ENCODE measurements around the gene CFAP100. TPM values are rescaled to one million over a fixed set of nuclear protein-coding genes. Genes with fewer than 3 reads are reported as not detected.

Gene CFAP100
- total RNA-seq, 1 experiment from 2014 or later: not detected

DNA sequence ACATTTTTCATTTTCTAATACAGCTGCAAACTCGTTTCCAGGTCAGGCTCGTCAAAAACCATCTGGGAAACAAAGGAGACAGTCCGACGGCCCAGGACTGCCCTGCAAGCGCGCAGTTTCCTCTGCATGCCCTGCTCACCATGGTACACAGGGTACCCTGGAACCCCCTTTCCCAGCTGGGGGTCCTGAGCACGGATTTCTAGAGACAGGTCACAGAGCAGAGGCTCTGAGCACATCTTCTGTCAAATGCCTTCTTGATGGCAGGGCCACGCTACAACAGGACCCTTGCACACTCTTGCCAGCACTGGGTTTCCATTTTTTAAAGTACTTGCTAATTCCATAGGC lies 72.9 kb downstream of the CFAP100 start:
- Histone ChIP-seq H3K27ac (no peak overlapping the region), H3K9me2 (ENCODE audit: insufficient read depth) (no peaks in the 10 kb centered on the region), H3K4me3 (no peak overlapping the region), H4K20me1 (ENCODE audit: insufficient read depth) (peaks cover 37% of the 10 kb centered on the region), H3K79me2 (ENCODE audit: low read depth) (peaks cover 53% of the 10 kb centered on the region), H3K4me2 (no peak overlapping the region), H3K9me3 (ENCODE audit: insufficient read depth, low read depth) (no peaks in the 10 kb centered on the region), H3F3A (ENCODE audit: insufficient read depth, low read depth) (peaks cover 8% of the 10 kb centered on the region), H2AFZ (no peak overlapping the region), H3K27me3 (ENCODE audit: insufficient read depth, low read depth) (no peaks in the 10 kb centered on the region), H3K36me3 (ENCODE audit: low read depth) (peaks cover 45% of the 10 kb centered on the region), H3K4me1 (replicated peaks; ENCODE audit: insufficient read depth) (peaks cover 13% of the 10 kb centered on the region)
- no peak for TF ChIP-seq EZH2 (IDR thresholded peaks at IDR 0.05; ENCODE audit: low read depth)
- no peak for TF ChIP-seq CTCF (conservative IDR thresholded peaks at IDR 0.05)
- DNase-seq: no peak
- ChIA-PET CTCF (no interaction called here), POLR2A (ENCODE audit: unreplicated experiment) (no interaction called here)
- intact Hi-C loops (cut with micrococcal nuclease; ENCODE audit: unreplicated experiment): no loop called here
- no TSS peak for BruUV-seq (replicated peaks)

DNA sequence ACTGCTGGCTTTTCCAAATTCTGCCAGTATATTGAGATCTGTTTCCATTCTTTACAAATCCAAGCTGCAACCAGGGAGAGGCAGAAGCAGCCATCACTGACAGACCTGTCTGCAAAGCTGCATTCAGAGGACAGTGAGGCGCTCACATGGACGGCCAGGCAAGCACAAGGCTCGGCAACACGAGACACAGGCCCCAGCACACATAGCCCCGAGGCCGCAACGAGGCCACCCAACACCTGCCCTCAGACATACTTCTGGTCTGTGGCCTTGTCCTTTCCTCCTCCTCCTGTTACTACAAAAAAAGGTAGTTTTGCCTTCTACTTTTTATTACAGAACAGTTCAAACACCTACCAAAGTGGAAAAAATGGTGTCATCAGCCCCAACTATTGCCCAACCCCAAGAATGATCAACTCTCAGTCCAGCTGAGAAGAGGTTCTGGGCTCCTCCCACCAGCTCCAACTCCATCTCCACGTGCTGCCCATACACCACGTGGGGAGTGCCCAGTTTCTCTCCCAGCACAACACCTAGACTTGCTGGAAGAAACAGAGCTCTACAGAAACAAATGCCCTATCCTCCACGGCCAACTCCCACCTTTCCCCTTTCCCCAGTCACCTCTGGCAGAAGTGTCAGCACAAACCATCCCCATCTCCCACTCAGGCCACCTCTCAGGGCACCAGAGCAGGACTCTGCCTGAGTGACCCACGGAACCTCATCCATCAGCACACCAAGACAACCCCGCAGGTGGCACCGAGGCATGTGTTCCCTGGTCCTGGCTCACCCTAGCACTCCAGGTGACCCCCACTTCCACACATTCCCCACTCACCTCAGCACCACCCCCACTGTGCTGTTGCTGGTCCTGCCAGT lies 73.6 kb downstream of the CFAP100 start:
- Histone ChIP-seq H3K4me3 (no peak overlapping the region), H3K9me2 (ENCODE audit: insufficient read depth) (no peaks in the 10 kb centered on the region), H3K4me2 (no peak overlapping the region), H3K9me3 (ENCODE audit: insufficient read depth, low read depth) (no peaks in the 10 kb centered on the region), H3F3A (ENCODE audit: insufficient read depth, low read depth) (peaks cover 14% of the 10 kb centered on the region), H3K36me3 (ENCODE audit: low read depth) (peaks cover 44% of the 10 kb centered on the region), H4K20me1 (ENCODE audit: insufficient read depth) (peaks cover 37% of the 10 kb centered on the region), H3K27ac (no peak overlapping the region), H3K27me3 (ENCODE audit: insufficient read depth, low read depth) (no peaks in the 10 kb centered on the region), H3K79me2 (ENCODE audit: low read depth) (peaks cover 59% of the 10 kb centered on the region), H2AFZ (no peak overlapping the region), H3K4me1 (replicated peaks; ENCODE audit: insufficient read depth) (peaks cover 20% of the 10 kb centered on the region)
- BruUV-seq (replicated peaks): no TSS peak
- ChIA-PET CTCF (no interaction called here), POLR2A (ENCODE audit: unreplicated experiment) (no interaction called here)
- no peak for DNase-seq
- intact Hi-C loops (cut with micrococcal nuclease; ENCODE audit: unreplicated experiment): no loop called here
- TF ChIP-seq EZH2 (IDR thresholded peaks at IDR 0.05; ENCODE audit: low read depth) (no peak), CTCF (conservative IDR thresholded peaks at IDR 0.05) (no peak)

GRCh38 chr3:126469479-126469878 lies 74.8 kb downstream of the CFAP100 start:
- CTCF ChIA-PET: no interaction called here
- Histone ChIP-seq H3K9me2 (ENCODE audit: insufficient read depth) (no peaks in the 10 kb centered on the region), H3K4me1 (replicated peaks; ENCODE audit: insufficient read depth) (peaks cover 26% of the 10 kb centered on the region), H3K4me3 (no peak overlapping the region), H3K9me3 (ENCODE audit: insufficient read depth, low read depth) (no peaks in the 10 kb centered on the region), H3K4me2 (no peak overlapping the region), H3K27ac (no peak overlapping the region), H3K79me2 (ENCODE audit: low read depth) (peaks cover 72% of the 10 kb centered on the region), H3F3A (ENCODE audit: insufficient read depth, low read depth) (peaks cover 19% of the 10 kb centered on the region), H2AFZ (no peak overlapping the region), H4K20me1 (ENCODE audit: insufficient read depth) (peaks cover 41% of the 10 kb centered on the region), H3K36me3 (ENCODE audit: low read depth) (peaks cover 42% of the 10 kb centered on the region), H3K27me3 (ENCODE audit: insufficient read depth, low read depth) (no peaks in the 10 kb centered on the region)
- POLR2A ChIA-PET (ENCODE audit: unreplicated experiment): no interaction called here
- intact Hi-C loops (cut with micrococcal nuclease; ENCODE audit: unreplicated experiment): no loop called here
- TF ChIP-seq CTCF (conservative IDR thresholded peaks at IDR 0.05) (no peak), EZH2 (IDR thresholded peaks at IDR 0.05; ENCODE audit: low read depth) (no peak)
- no TSS peak for BruUV-seq (replicated peaks)
- DNase-seq: no peak

Measured in PC-9 (cell line).